OCI-LY7 (cell line): ENCODE measurements around the gene CRACDL.

Experiments
- CTCF ChIP-seq: fragments of 200-600 bp; sonication (generic); conservative IDR thresholded peaks from 2 replicates; pipeline ENCODE4 v1.5.1; 2014; ENCODE audit warnings: mild to moderate bottlenecking, antibody characterized with exemption, low read length, moderate library complexity, mixed read lengths
- EZH2phosphoT487 ChIP-seq: fragments of 200-600 bp; sonication (generic); IDR thresholded peaks from 2 replicates; pipeline ENCODE4 v1.6.1; 2018; ENCODE audit warnings: low read depth, borderline replicate concordance, mild to moderate bottlenecking, mixed run types, antibody characterized with exemption, low read length, moderate library complexity, mixed read lengths

GRCh38 chr2:98936353-98937351 lies 627 bp upstream of the CRACDL start:
- TF ChIP-seq CTCF (no peak), EZH2phosphoT487 (no peak)
